Neuronal stem cell (in vitro differentiated cells): ENCODE data around the gene C10orf67.

Source experiments
- DNase-seq: peaks from one replicate; pipeline ENCODE4 v3.0.0-alpha.2; 2013; ENCODE audit warnings: low spot score
- H2AFZ ChIP-seq: one replicate; pipeline ENCODE4 v1.6.1; 2013; ENCODE audit warnings: mild to moderate bottlenecking, low read length, inconsistent platforms
- H2AK5ac ChIP-seq: 2 replicates; pipeline ENCODE4 v1.6.1; 2013; ENCODE audit warnings: low read depth, mild to moderate bottlenecking, inconsistent platforms, low read length, moderate library complexity, mixed read lengths
- H2BK120ac ChIP-seq: 2 replicates; pipeline ENCODE4 v1.6.1; 2013; ENCODE audit warnings: low read depth, mild to moderate bottlenecking, inconsistent platforms, low read length, moderate library complexity, mixed read lengths
- H2BK12ac ChIP-seq: one replicate; pipeline ENCODE4 v1.6.1; 2013; ENCODE audit warnings: low read length, inconsistent platforms
- H2BK15ac ChIP-seq: 2 replicates; pipeline ENCODE4 v1.6.1; 2013; ENCODE audit warnings: mild to moderate bottlenecking, low read length, inconsistent platforms, mixed read lengths
- H2BK5ac ChIP-seq: one replicate; pipeline ENCODE4 v1.6.1; 2013; ENCODE audit warnings: inconsistent platforms, mild to moderate bottlenecking, low read length, moderate library complexity
- H3K14ac ChIP-seq: one replicate; pipeline ENCODE4 v1.6.1; 2013; ENCODE audit warnings: low read length, inconsistent platforms
- H3K18ac ChIP-seq: 2 replicates; pipeline ENCODE4 v1.6.1; 2013; ENCODE audit warnings: low read length, inconsistent platforms
- H3K23ac ChIP-seq: 2 replicates; pipeline ENCODE4 v1.6.1; 2013; ENCODE audit warnings: low read depth, mild to moderate bottlenecking, mixed read lengths, low read length, inconsistent platforms; ENCODE audit not compliant: poor library complexity
- H3K27ac ChIP-seq: replicated peaks from 3 replicates; pipeline ENCODE4 v1.5.1; 2013; ENCODE audit warnings: low read length, inconsistent platforms
- H3K27me3 ChIP-seq, 3 experiments: 2 replicates each; pipeline ENCODE4 v1.6.1; 2013; ENCODE audit warnings: low read length in 3 of 3, mild to moderate bottlenecking in 2 of 3, inconsistent platforms in 1 of 3, low read depth in 1 of 3, mixed read lengths in 1 of 3, moderate library complexity in 1 of 3; ENCODE audit not compliant: control insufficient read depth in 3 of 3, insufficient read depth in 3 of 3
- H3K36me3 ChIP-seq, 2 donors: replicated peaks in 1 of 2; 2 replicates each; pipeline ENCODE4 v1.6.1; 2013; ENCODE audit warnings: low read length in 2 of 2; ENCODE audit not compliant: control insufficient read depth in 2 of 2, insufficient read depth in 2 of 2
- H3K4ac ChIP-seq: 2 replicates; pipeline ENCODE4 v1.6.1; 2013; ENCODE audit warnings: inconsistent platforms, mild to moderate bottlenecking, low read length, moderate library complexity
- H3K4me1 ChIP-seq, 2 donors: 1 replicate in 1 of 2; 2 replicates in 1 of 2; pipeline ENCODE4 v1.6.1; 2013; ENCODE audit warnings: low read length in 2 of 2, low read depth in 1 of 2; ENCODE audit not compliant: control insufficient read depth in 2 of 2, insufficient read depth in 1 of 2
- H3K4me2 ChIP-seq: one replicate; pipeline ENCODE4 v1.6.1; 2013; ENCODE audit warnings: mild to moderate bottlenecking, low read length, inconsistent platforms; ENCODE audit not compliant: insufficient read depth, poor library complexity, severe bottlenecking
- H3K4me3 ChIP-seq, 2 donors: 2 replicates each; pipeline ENCODE4 v1.5.1; 2013; ENCODE audit warnings: low read length in 2 of 2, mild to moderate bottlenecking in 2 of 2, inconsistent platforms in 1 of 2, moderate library complexity in 1 of 2
- H3K79me1 ChIP-seq: one replicate; pipeline ENCODE4 v1.6.1; 2013; ENCODE audit warnings: low read depth, mild to moderate bottlenecking, inconsistent platforms, low read length, moderate library complexity
- H3K9ac ChIP-seq: one replicate; pipeline ENCODE4 v1.6.1; 2013; ENCODE audit warnings: mild to moderate bottlenecking, low read depth, low read length, inconsistent platforms; ENCODE audit not compliant: poor library complexity
- H3K9me3 ChIP-seq, 2 donors: replicated peaks in 1 of 2; 2 replicates each; pipeline versions ENCODE3 to v1.6.1; 2013; ENCODE audit warnings: low read length in 2 of 2, mild to moderate bottlenecking in 2 of 2, inconsistent platforms in 1 of 2, low read depth in 1 of 2, mixed read lengths in 1 of 2, moderate library complexity in 1 of 2; ENCODE audit not compliant: control insufficient read depth in 2 of 2, insufficient read depth in 1 of 2
- H4K8ac ChIP-seq: one replicate; pipeline ENCODE4 v1.6.1; 2013; ENCODE audit warnings: low read depth, mild to moderate bottlenecking, inconsistent platforms, low read length, moderate library complexity
- H4K91ac ChIP-seq: one replicate; pipeline ENCODE4 v1.6.1; 2013; ENCODE audit warnings: low read length, low read depth, mild to moderate bottlenecking, inconsistent platforms; ENCODE audit not compliant: poor library complexity
- WGBS, 2 donors: extraction: QIAGEN DNeasy Blood & Tissue Kit; methylation state at CpG; one replicate each; pipeline ENCODE4 v1.1.7; 2013; ENCODE audit warnings: missing lambda C conversion rate in 2 of 2, mixed read lengths in 1 of 2; ENCODE audit not compliant: insufficient read length in 2 of 2, insufficient replicate concordance in 1 of 2; ENCODE audit errors: extremely low coverage in 2 of 2; 5-methylcytosine and 5-hydroxymethylcytosine counted together

The C10orf67 gene

GRCh38 chr10:23337616-23338015 is 7.0 kb downstream of the C10orf67 start:
- H2BK12ac ChIP-seq: no peak overlapping the region
- no peak for DNase-seq
- H3K79me1 ChIP-seq: no peaks in the 10 kb centered on the region
- H3K27ac ChIP-seq: no peak overlapping the region
- H2BK120ac ChIP-seq: no peak overlapping the region
- H3K4me1 ChIP-seq: peaks cover 1 to 7% of the 10 kb centered on the region in 2 donors
- no peaks in the 10 kb centered on the region for H3K9me3 ChIP-seq
- no peak overlapping the region for H3K23ac ChIP-seq
- H2BK15ac ChIP-seq: no peak overlapping the region
- no peak overlapping the region for H4K91ac ChIP-seq
- H3K4ac ChIP-seq: no peak overlapping the region
- H2BK5ac ChIP-seq: no peak overlapping the region
- H3K4me3 ChIP-seq: no peak overlapping the region
- no peak overlapping the region for H3K9ac ChIP-seq
- H3K18ac ChIP-seq: no peak overlapping the region
- H3K14ac ChIP-seq: no peak overlapping the region
- H3K4me2 ChIP-seq: no peak overlapping the region
- H3K36me3 ChIP-seq: no peaks in the 10 kb centered on the region
- WGBS, 2 donors: no CpG with 5 or more reads among the region's 1 CpG
- H2AFZ ChIP-seq: no peak overlapping the region
- H2AK5ac ChIP-seq: no peak overlapping the region
- H4K8ac ChIP-seq: no peak overlapping the region
- H3K27me3 ChIP-seq: no peaks in the 10 kb centered on the region

DNA sequence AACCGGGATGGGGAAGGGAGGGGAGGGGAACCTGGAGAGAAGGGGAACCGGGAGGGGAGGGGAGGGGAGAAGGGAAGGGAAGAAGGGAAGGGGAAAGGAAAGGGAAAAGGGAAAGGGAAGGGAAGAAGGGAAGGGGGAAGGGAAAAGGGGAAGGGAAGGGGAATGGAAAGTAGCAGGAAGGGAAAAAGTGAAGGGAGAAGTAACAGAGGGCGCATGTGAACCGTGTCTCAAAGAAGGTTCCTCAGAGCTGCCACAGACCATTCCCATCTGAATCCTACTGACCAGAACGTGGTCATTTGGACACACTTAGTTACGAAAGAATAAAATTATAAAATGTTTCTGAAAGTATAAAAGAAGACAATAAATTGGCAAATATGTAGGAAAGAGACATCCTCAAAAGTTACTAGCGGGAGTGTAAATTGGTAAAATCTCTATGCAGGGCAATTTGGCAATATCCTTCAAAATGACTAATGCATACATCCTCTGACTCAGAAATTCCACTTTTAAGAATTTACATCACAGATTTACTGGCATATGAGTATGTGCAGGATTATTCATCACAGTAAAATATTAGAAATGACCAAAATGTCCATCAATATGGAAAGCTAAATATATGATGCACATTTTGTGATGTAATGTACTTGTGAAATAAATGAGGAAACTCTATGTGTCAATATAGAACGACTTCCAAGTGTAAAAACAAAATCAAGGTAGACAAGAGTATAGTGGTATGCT is 12.9 kb downstream of the C10orf67 start:
- Histone ChIP-seq H3K9ac (no peak overlapping the region), H3K36me3 (no peaks in the 10 kb centered on the region), H3K4me1 (no peaks in the 10 kb centered on the region), H3K4me3 (no peak overlapping the region), H2AFZ (no peak overlapping the region), H3K23ac (no peak overlapping the region), H2BK15ac (no peak overlapping the region), H4K91ac (no peak overlapping the region), H4K8ac (no peak overlapping the region), H3K14ac (no peak overlapping the region), H2BK120ac (no peak overlapping the region), H2BK5ac (no peak overlapping the region), H3K4me2 (no peak overlapping the region), H3K4ac (no peak overlapping the region), H3K9me3 (no peaks in the 10 kb centered on the region), H3K18ac (no peak overlapping the region), H2AK5ac (no peak overlapping the region), H3K27me3 (no peaks in the 10 kb centered on the region), H3K79me1 (no peaks in the 10 kb centered on the region), H3K27ac (no peak overlapping the region), H2BK12ac (no peak overlapping the region)
- DNase-seq: no peak
- WGBS, 2 donors: no CpG with 5 or more reads among the region's 8 CpGs

DNA sequence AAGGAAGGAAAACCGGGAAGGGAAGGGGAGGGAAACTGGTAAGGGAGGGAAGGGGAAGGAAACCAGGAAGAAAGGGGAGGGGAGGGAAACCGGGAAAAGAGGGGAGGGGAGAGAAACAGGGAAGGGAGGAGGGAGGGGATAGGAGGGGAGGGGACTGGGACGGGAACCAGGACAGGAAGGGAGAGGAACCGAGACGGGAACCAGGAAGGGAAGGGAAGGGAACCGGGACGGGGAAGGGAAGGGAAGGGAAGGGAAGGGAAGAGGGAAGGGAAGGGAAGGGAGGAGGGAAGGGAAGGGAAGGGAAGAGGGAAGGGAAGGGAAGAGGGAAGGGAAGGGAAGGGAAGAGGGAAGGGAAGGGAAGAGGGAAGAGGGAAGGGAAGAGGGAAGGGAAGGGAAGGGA is 13.6 kb downstream of the C10orf67 start:
- no peak overlapping the region for H3K4me3 ChIP-seq
- no peak overlapping the region for H3K9ac ChIP-seq
- H3K18ac ChIP-seq: no peak overlapping the region
- no peak overlapping the region for H2AK5ac ChIP-seq
- H2BK12ac ChIP-seq: no peak overlapping the region
- WGBS, 2 donors: no CpG with 5 or more reads among the region's 7 CpGs
- no peaks in the 10 kb centered on the region for H3K9me3 ChIP-seq
- no peak overlapping the region for H4K8ac ChIP-seq
- no peaks in the 10 kb centered on the region for H3K36me3 ChIP-seq
- H3K4me2 ChIP-seq: no peak overlapping the region
- H3K23ac ChIP-seq: no peak overlapping the region
- H2BK120ac ChIP-seq: no peak overlapping the region
- H2BK15ac ChIP-seq: no peak overlapping the region
- no peak overlapping the region for H3K14ac ChIP-seq
- DNase-seq: no peak
- H4K91ac ChIP-seq: no peak overlapping the region
- H3K27me3 ChIP-seq: no peaks in the 10 kb centered on the region
- no peak overlapping the region for H3K4ac ChIP-seq
- H2BK5ac ChIP-seq: no peak overlapping the region
- H3K4me1 ChIP-seq: no peaks in the 10 kb centered on the region
- H2AFZ ChIP-seq: no peak overlapping the region
- no peaks in the 10 kb centered on the region for H3K79me1 ChIP-seq
- H3K27ac ChIP-seq: no peak overlapping the region

GRCh38 chr10:23326544-23327307 is 17.9 kb downstream of the C10orf67 start:
- Histone ChIP-seq H3K9ac (no peak overlapping the region), H3K23ac (no peak overlapping the region), H3K4ac (no peak overlapping the region), H2BK15ac (no peak overlapping the region), H2AK5ac (no peak overlapping the region), H3K79me1 (no peaks in the 10 kb centered on the region), H3K27me3 (no peaks in the 10 kb centered on the region), H3K4me3 (no peak overlapping the region), H2BK12ac (no peak overlapping the region), H3K14ac (no peak overlapping the region), H4K91ac (no peak overlapping the region), H3K4me1 (no peaks in the 10 kb centered on the region), H4K8ac (no peak overlapping the region), H3K27ac (no peak overlapping the region), H2BK5ac (no peak overlapping the region), H3K18ac (no peak overlapping the region), H3K4me2 (no peak overlapping the region), H2BK120ac (no peak overlapping the region), H3K9me3 (no peaks in the 10 kb centered on the region), H2AFZ (no peak overlapping the region), H3K36me3 (no peaks in the 10 kb centered on the region)
- DNase-seq: no peak
- no CpG with 5 or more reads among the region's 5 CpGs for WGBS, 2 donors
